Measurements from ENCODE around the gene ADGRV1. TPM values are rescaled to one million over a fixed set of nuclear protein-coding genes. Genes with fewer than 3 reads are reported as not detected.

The ADGRV1 gene
- total RNA-seq, 4 donors from 2014 or later, result 0.08 to 0.87 (median 0.41) TPM

GRCh38 chr5:91095786-91096385, 537.3 kb downstream of the ADGRV1 start:
- Histone ChIP-seq H3K9me3 (no peaks in the 10 kb centered on the region), H3K36me3 (no peaks in the 10 kb centered on the region), H3K4me3 (no peak overlapping the region), H3K27me3 (no peaks in the 10 kb centered on the region), H3K27ac (no peak overlapping the region), H3K4me1 (peaks cover 3 to 31% (median 7%) of the 10 kb centered on the region in 3 donors)
- ATAC-seq, result no peak
- TF ChIP-seq POLR2A (IDR thresholded peaks at IDR 0.05) (no peak), POLR2AphosphoS5 (IDR thresholded peaks at IDR 0.05) (no peak), EP300 (IDR thresholded peaks at IDR 0.05) (no peak), CTCF (IDR thresholded peaks at IDR 0.05) (no peak)
- WGBS, 2 donors (ENCODE audit: low coverage in 1 of 2), result 75 to 81% methylated on average over 6 of the region's 6 CpGs

GRCh38 chr5:91098541-91098940, 539.9 kb downstream of the ADGRV1 start:
- Histone ChIP-seq H3K27me3 (no peaks in the 10 kb centered on the region), H3K4me1 (peaks cover 3 to 35% (median 7%) of the 10 kb centered on the region in 3 donors), H3K9me3 (no peaks in the 10 kb centered on the region), H3K36me3 (no peaks in the 10 kb centered on the region), H3K4me3 (no peak overlapping the region), H3K27ac (peak overlapping the region in 2 of 4 donors; percentile 7 to 52)
- peak; percentile 27 for ATAC-seq
- TF ChIP-seq EP300 (IDR thresholded peaks at IDR 0.05) (no peak), POLR2AphosphoS5 (IDR thresholded peaks at IDR 0.05) (no peak), POLR2A (IDR thresholded peaks at IDR 0.05) (no peak), CTCF (IDR thresholded peaks at IDR 0.05) (no peak)
- WGBS, 2 donors (ENCODE audit: low coverage in 1 of 2), result 20 to 30% methylated on average over 2 to 3 of the region's 3 CpGs

GRCh38 chr5:91101600-91102379, 543.2 kb downstream of the ADGRV1 start:
- Histone ChIP-seq H3K4me1 (peaks cover 0 to 28% (median 7%) of the 10 kb centered on the region in 3 donors), H3K27me3 (no peaks in the 10 kb centered on the region), H3K36me3 (no peaks in the 10 kb centered on the region), H3K4me3 (no peak overlapping the region), H3K27ac (no peak overlapping the region), H3K9me3 (no peaks in the 10 kb centered on the region)
- ATAC-seq, result peak; percentile 87
- WGBS, 2 donors (ENCODE audit: low coverage in 1 of 2), result 32 to 42% methylated on average over 8 of the region's 8 CpGs
- TF ChIP-seq POLR2A (IDR thresholded peaks at IDR 0.05) (no peak), CTCF (IDR thresholded peaks at IDR 0.05) (peak; percentile 61 to 92 (median 88)), POLR2AphosphoS5 (IDR thresholded peaks at IDR 0.05) (peak; percentile 30), EP300 (IDR thresholded peaks at IDR 0.05) (no peak)

- peak overlapping the region in 2 of 4 donors; percentile 38 to 52 for H3K27ac ChIP-seq
- no peak for ATAC-seq
Measured at GRCh38 chr5:91103353-91104061, 544.9 kb downstream of the ADGRV1 start.

More at GRCh38 chr5:91103353-91104061, 544.9 kb downstream of the ADGRV1 start:
- 64 to 68% methylated on average over 5 to 6 of the region's 6 CpGs for WGBS, 2 donors (ENCODE audit: low coverage in 1 of 2)
- H3K4me1 ChIP-seq, result peaks cover 0 to 17% (median under 1%) of the 10 kb centered on the region in 3 donors
- no peaks in the 10 kb centered on the region for H3K27me3 ChIP-seq
- H3K36me3 ChIP-seq, result no peaks in the 10 kb centered on the region
- H3K9me3 ChIP-seq, result no peaks in the 10 kb centered on the region
- TF ChIP-seq EP300 (IDR thresholded peaks at IDR 0.05) (no peak), POLR2A (IDR thresholded peaks at IDR 0.05) (no peak), POLR2AphosphoS5 (IDR thresholded peaks at IDR 0.05) (no peak), CTCF (IDR thresholded peaks at IDR 0.05) (no peak)
- H3K4me3 ChIP-seq, result no peak overlapping the region
